Measurements from ENCODE around the gene RSBN1L.

DNA sequence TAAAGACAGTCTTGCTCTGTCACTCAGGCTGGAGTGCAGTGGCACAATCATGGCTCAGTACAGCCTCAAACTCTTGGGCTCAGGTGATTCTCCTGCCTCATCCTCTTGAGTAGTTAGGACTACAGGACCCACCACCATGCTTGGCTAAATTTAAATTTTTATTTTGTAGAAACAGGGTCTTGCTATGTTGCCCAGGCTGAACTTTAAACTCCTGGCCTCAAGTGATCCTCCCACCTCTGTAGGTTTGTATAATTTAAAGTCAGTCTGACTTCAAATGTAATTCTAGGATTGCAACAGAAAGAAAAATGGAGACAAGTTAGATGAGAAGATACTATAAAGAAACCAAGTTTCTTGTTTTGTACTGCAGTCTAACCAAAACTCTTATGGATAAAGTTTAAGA, 90.5 kb downstream of the RSBN1L start:
- TF ChIP-seq CTCF (IDR thresholded peaks at IDR 0.05 in 2 of 3, conservative IDR thresholded peaks at IDR 0.05 in 1 of 3; ENCODE audit: borderline replicate concordance in 1 of 3, insufficient read depth in 1 of 3, low read depth in 2 of 3, low read length in 2 of 3) (no peak), POLR2A (IDR thresholded peaks at IDR 0.05; ENCODE audit: borderline replicate concordance, extremely low read depth, insufficient read depth, insufficient read length) (no peak), POLR2AphosphoS5 (IDR thresholded peaks at IDR 0.05; ENCODE audit: low read depth, low read length) (no peak), TCF7L2 (IDR thresholded peaks at IDR 0.05; ENCODE audit: borderline replicate concordance, extremely low read depth, insufficient read depth, insufficient read length) (no peak), ZNF274 (IDR thresholded peaks at IDR 0.05; ENCODE audit: low read depth, low read length) (no peak), EZH2 (IDR thresholded peaks at IDR 0.05) (no peak), EZH2phosphoT487 (IDR thresholded peaks at IDR 0.05; ENCODE audit: borderline replicate concordance) (no peak), SIN3A (IDR thresholded peaks at IDR 0.05; ENCODE audit: low read depth) (no peak)

Data from HCT116 (cell line).